GM12878 (cell line): ENCODE results near the gene THBS1. TPM values are rescaled to one million over a fixed set of nuclear protein-coding genes. Genes with fewer than 3 reads are reported as not detected.

Experiments
- CREB1 ChIP-seq: IDR thresholded peaks from 2 replicates; pipeline ENCODE4 v1.6.1; 2012; ENCODE audit warnings: low read depth, mild to moderate bottlenecking, inconsistent platforms
- ESRRA ChIP-seq: IDR thresholded peaks from 2 replicates; pipeline ENCODE4 v1.6.1; 2012; ENCODE audit warnings: mild to moderate bottlenecking, low read length, improper control_type of control experiment
- GABPA ChIP-seq: IDR thresholded peaks from 2 replicates; pipeline ENCODE4 v1.6.1; 2014; ENCODE audit warnings: antibody characterized with exemption, low read depth, mild to moderate bottlenecking, inconsistent platforms
- GATAD2B ChIP-seq: fragments of 450-650 bp; conservative IDR thresholded peaks from 2 replicates; pipeline ENCODE4 v1.6.1; 2017; ENCODE audit warnings: low read depth, mild to moderate bottlenecking, moderate library complexity
- IKZF2 ChIP-seq, 2 experiments: fragments of 450-650 bp; IDR thresholded peaks; 2 replicates each; pipeline ENCODE4 v1.6.1; 2017; ENCODE audit warnings: mild to moderate bottlenecking in 2 of 2, moderate library complexity in 2 of 2
- JUNB ChIP-seq: IDR thresholded peaks from 2 replicates; pipeline ENCODE4 v1.6.1; 2016; ENCODE audit warnings: antibody characterized with exemption, mild to moderate bottlenecking
- KAT2A ChIP-seq: conservative IDR thresholded peaks from 2 replicates; pipeline ENCODE4 v1.6.1; 2011; ENCODE audit warnings: low read depth, low read length; ENCODE audit not compliant: control insufficient read depth
- KLF5 ChIP-seq: fragments of 450-650 bp; IDR thresholded peaks from 2 replicates; pipeline ENCODE4 v1.6.1; 2014; ENCODE audit warnings: mild to moderate bottlenecking; ENCODE audit not compliant: partially characterized antibody
- MYB ChIP-seq: fragments of 150-350 bp; IDR thresholded peaks from 2 replicates; pipeline ENCODE4 v1.6.1; 2014; ENCODE audit warnings: mild to moderate bottlenecking, low read depth, low read length, borderline replicate concordance
- NFXL1 ChIP-seq: fragments of 450-650 bp; IDR thresholded peaks from 2 replicates; pipeline ENCODE4 v1.6.1; 2017; ENCODE audit warnings: antibody characterized with exemption, mild to moderate bottlenecking, borderline replicate concordance
- RCOR1 ChIP-seq: conservative IDR thresholded peaks from 2 replicates; pipeline ENCODE4 v1.6.1; 2012; ENCODE audit warnings: low read depth, low read length, improper control_type of control experiment
- RFX5 ChIP-seq: IDR thresholded peaks from 2 replicates; pipeline ENCODE4 v1.6.1; 2011; ENCODE audit warnings: low read depth, low read length, improper control_type of control experiment
- SIX5 ChIP-seq: IDR thresholded peaks from 2 replicates; pipeline ENCODE4 v1.6.1; 2011; ENCODE audit warnings: mild to moderate bottlenecking, low read depth, low read length, moderate library complexity; ENCODE audit not compliant: severe bottlenecking
- ZSCAN29 ChIP-seq: fragments of 450-650 bp; IDR thresholded peaks from 2 replicates; pipeline ENCODE4 v1.6.1; 2017; ENCODE audit warnings: mild to moderate bottlenecking, moderate library complexity
- polyA plus RNA-seq, 11 experiments: library from polyadenylated mRNA; depleted of rRNA in 4 of 11; unstranded in 6 of 11; stranded (reverse) in 5 of 11; fragments of >200 nt; fragmentation: Nextera tagmentation in 4 of 11; fragmentation: Illumina TruSeq in 1 of 11; extraction: Ambion mirVana in 4 of 11; extraction: Trizol in 1 of 11; gene quantifications; 1 replicate in 1 of 11; 2 replicates in 10 of 11; pipeline versions ENCODE4 v1.2.1 to v1.2.3, GENCODE V29; 2011 to 2016; ENCODE audit warnings: inconsistent platforms in 2 of 11, missing spikeins in 2 of 11, low read depth in 1 of 11
- total RNA-seq, 4 experiments: library from RNA; depleted of rRNA in 3 of 4; stranded (reverse); fragments of >200 nt in 3 of 4; fragmentation: Illumina TruSeq in 1 of 4; extraction: Trizol in 1 of 4; gene quantifications; 2 replicates each; pipeline versions ENCODE4 v1.2.1 to v1.2.3, GENCODE V29; 2013 to 2021
- TF ChIP-seq, protein P1 (sequence below): fragments of 450-650 bp; IDR thresholded peaks from 2 replicates; pipeline ENCODE4 v1.6.1; 2017; ENCODE audit warnings: mild to moderate bottlenecking, moderate library complexity
- TF ChIP-seq, protein P2 (sequence below): IDR thresholded peaks from 2 replicates; pipeline ENCODE4 v1.6.1; 2011; ENCODE audit warnings: mild to moderate bottlenecking, low read depth, low read length, moderate library complexity; ENCODE audit not compliant: insufficient replicate concordance
- TF ChIP-seq, protein P3 (sequence below): fragments of 450-650 bp; formaldehyde crosslinking; IDR thresholded peaks from 2 replicates; pipeline ENCODE4 v1.4.0; 2020; ENCODE audit warnings: mild to moderate bottlenecking, moderate library complexity

THBS1 gene
- total and polyA plus RNA-seq, 10 of the 15 experiments (the other 5 are each of a cell fraction or from before 2014, with no cell fraction given): under 0.01 to 1.5 (median 0.23) TPM; not detected in 3

DNA sequence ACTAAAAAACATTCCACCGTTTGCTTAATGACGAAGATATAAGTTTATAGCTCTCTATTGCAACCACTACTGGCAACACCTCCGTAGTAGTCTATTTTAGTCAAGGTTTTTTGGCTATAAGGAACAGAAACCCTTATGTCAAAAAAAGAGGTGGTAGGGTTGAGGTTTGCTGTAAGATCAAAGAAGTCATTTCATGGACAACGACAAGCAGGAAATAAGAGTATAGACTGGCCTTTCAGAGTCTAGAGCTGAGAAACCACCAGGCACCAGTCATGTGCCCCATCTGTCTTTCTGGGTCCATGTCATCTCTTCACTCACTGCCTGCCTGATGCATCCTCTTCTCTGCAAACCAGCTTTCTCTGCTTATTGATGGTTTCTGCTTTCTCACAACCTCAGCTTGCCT, 42.7 kb downstream of the THBS1 start (continued):
- peak; percentile 65 for TF ChIP-seq JUNB
- TF ChIP-seq RCOR1: no peak
- no peak for TF ChIP-seq SIX5
- no peak for TF ChIP-seq GATAD2B
- TF ChIP-seq GABPA: no peak
- no peak for TF ChIP-seq ZSCAN29
- TF ChIP-seq, protein P1, sequence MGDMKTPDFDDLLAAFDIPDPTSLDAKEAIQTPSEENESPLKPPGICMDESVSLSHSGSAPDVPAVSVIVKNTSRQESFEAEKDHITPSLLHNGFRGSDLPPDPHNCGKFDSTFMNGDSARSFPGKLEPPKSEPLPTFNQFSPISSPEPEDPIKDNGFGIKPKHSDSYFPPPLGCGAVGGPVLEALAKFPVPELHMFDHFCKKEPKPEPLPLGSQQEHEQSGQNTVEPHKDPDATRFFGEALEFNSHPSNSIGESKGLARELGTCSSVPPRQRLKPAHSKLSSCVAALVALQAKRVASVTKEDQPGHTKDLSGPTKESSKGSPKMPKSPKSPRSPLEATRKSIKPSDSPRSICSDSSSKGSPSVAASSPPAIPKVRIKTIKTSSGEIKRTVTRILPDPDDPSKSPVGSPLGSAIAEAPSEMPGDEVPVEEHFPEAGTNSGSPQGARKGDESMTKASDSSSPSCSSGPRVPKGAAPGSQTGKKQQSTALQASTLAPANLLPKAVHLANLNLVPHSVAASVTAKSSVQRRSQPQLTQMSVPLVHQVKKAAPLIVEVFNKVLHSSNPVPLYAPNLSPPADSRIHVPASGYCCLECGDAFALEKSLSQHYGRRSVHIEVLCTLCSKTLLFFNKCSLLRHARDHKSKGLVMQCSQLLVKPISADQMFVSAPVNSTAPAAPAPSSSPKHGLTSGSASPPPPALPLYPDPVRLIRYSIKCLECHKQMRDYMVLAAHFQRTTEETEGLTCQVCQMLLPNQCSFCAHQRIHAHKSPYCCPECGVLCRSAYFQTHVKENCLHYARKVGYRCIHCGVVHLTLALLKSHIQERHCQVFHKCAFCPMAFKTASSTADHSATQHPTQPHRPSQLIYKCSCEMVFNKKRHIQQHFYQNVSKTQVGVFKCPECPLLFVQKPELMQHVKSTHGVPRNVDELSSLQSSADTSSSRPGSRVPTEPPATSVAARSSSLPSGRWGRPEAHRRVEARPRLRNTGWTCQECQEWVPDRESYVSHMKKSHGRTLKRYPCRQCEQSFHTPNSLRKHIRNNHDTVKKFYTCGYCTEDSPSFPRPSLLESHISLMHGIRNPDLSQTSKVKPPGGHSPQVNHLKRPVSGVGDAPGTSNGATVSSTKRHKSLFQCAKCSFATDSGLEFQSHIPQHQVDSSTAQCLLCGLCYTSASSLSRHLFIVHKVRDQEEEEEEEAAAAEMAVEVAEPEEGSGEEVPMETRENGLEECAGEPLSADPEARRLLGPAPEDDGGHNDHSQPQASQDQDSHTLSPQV: no peak
- 0 out of 2 replicates have a peak, but pooled peaks have one; percentile 34 for TF ChIP-seq CREB1
- TF ChIP-seq, protein P2, sequence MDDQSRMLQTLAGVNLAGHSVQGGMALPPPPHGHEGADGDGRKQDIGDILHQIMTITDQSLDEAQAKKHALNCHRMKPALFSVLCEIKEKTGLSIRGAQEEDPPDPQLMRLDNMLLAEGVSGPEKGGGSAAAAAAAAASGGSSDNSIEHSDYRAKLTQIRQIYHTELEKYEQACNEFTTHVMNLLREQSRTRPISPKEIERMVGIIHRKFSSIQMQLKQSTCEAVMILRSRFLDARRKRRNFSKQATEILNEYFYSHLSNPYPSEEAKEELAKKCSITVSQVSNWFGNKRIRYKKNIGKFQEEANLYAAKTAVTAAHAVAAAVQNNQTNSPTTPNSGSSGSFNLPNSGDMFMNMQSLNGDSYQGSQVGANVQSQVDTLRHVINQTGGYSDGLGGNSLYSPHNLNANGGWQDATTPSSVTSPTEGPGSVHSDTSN: no peak
- TF ChIP-seq KLF5: no peak
- TF ChIP-seq RFX5: no peak
- no peak for TF ChIP-seq KAT2A
- TF ChIP-seq IKZF2 (IDR thresholded peaks at IDR 0.05): peak; percentile 91 to 92
- no peak for TF ChIP-seq ESRRA
- TF ChIP-seq, protein P3, sequence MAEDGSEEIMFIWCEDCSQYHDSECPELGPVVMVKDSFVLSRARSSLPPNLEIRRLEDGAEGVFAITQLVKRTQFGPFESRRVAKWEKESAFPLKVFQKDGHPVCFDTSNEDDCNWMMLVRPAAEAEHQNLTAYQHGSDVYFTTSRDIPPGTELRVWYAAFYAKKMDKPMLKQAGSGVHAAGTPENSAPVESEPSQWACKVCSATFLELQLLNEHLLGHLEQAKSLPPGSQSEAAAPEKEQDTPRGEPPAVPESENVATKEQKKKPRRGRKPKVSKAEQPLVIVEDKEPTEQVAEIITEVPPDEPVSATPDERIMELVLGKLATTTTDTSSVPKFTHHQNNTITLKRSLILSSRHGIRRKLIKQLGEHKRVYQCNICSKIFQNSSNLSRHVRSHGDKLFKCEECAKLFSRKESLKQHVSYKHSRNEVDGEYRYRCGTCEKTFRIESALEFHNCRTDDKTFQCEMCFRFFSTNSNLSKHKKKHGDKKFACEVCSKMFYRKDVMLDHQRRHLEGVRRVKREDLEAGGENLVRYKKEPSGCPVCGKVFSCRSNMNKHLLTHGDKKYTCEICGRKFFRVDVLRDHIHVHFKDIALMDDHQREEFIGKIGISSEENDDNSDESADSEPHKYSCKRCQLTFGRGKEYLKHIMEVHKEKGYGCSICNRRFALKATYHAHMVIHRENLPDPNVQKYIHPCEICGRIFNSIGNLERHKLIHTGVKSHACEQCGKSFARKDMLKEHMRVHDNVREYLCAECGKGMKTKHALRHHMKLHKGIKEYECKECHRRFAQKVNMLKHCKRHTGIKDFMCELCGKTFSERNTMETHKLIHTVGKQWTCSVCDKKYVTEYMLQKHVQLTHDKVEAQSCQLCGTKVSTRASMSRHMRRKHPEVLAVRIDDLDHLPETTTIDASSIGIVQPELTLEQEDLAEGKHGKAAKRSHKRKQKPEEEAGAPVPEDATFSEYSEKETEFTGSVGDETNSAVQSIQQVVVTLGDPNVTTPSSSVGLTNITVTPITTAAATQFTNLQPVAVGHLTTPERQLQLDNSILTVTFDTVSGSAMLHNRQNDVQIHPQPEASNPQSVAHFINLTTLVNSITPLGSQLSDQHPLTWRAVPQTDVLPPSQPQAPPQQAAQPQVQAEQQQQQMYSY (CRISPR knock-in tag): no peak
- no peak for TF ChIP-seq MYB
- TF ChIP-seq NFXL1: no peak
